HG02840 (cell line): ENCODE data around the gene C1GALT1.
"Not testable (repeated sequence)": the region's sequence is repeated elsewhere in the genome, so short reads cannot be mapped to it uniquely, and the experiment has no call there.

Experiments used
- ATAC-seq: cut with Tn5 transposase; IDR thresholded peaks from one replicate; pipeline ENCODE4 v1.9.1; 2021; ENCODE audit warnings: mild to moderate bottlenecking, moderate library complexity, moderate number of reproducible peaks; ENCODE audit not compliant: unreplicated experiment, low FRiP score

Gene C1GALT1

GRCh38 chr7:7199592-7199991 is 17.2 kb downstream of the C1GALT1 start:
- ATAC-seq: not testable (repeated sequence)

- ATAC-seq: not testable (repeated sequence)
These were observed 17.9 kb downstream of the C1GALT1 start for GRCh38 chr7:7200255-7200654.

- ATAC-seq: peak; percentile 94
These were observed 19.4 kb downstream of the C1GALT1 start for GRCh38 chr7:7201578-7202374.

- no peak for ATAC-seq
These were observed 20.0 kb downstream of the C1GALT1 start for GRCh38 chr7:7202375-7202720.

GRCh38 chr7:7203813-7204575 is 21.6 kb downstream of the C1GALT1 start:
- no peak for ATAC-seq

- no peak for ATAC-seq
These were observed 25.5 kb downstream of the C1GALT1 start for GRCh38 chr7:7207876-7208275.

GRCh38 chr7:7208520-7208919 is 26.2 kb downstream of the C1GALT1 start:
- no peak for ATAC-seq

- ATAC-seq: no peak
These were observed 27.2 kb downstream of the C1GALT1 start for GRCh38 chr7:7209412-7210050.

- ATAC-seq: no peak
These were observed 28.3 kb downstream of the C1GALT1 start for GRCh38 chr7:7210475-7211237.

GRCh38 chr7:7212612-7213011 is 30.3 kb downstream of the C1GALT1 start:
- ATAC-seq: no peak

- ATAC-seq: no peak
These were observed 32.3 kb downstream of the C1GALT1 start for GRCh38 chr7:7214398-7215347.

- no peak for ATAC-seq
These were observed 33.9 kb downstream of the C1GALT1 start for GRCh38 chr7:7216279-7216678.

GRCh38 chr7:7219216-7219615 is 36.9 kb downstream of the C1GALT1 start:
- ATAC-seq: no peak

- no peak for ATAC-seq
These were observed 38.5 kb downstream of the C1GALT1 start for GRCh38 chr7:7220821-7221220.

- ATAC-seq: no peak
These were observed 39.3 kb downstream of the C1GALT1 start for GRCh38 chr7:7221599-7222038.

- no peak for ATAC-seq
These were observed 40.9 kb downstream of the C1GALT1 start for GRCh38 chr7:7223250-7223649.

GRCh38 chr7:7226407-7226806 is 44.1 kb downstream of the C1GALT1 start:
- ATAC-seq: no peak

GRCh38 chr7:7228472-7228871 is 46.1 kb downstream of the C1GALT1 start:
- no peak for ATAC-seq

- ATAC-seq: no peak
These were observed 46.6 kb downstream of the C1GALT1 start for GRCh38 chr7:7228967-7229366.
